AG09309 (cell line): ENCODE data around the gene ITGB3.

Experiments
- DNase-seq: peaks from one replicate; pipeline ENCODE4 v3.0.0-alpha.2; 2010; ENCODE audit warnings: low read depth
- H3K4me3 ChIP-seq: 2 replicates; pipeline ENCODE4 v1.5.1; 2011; ENCODE audit warnings: mild to moderate bottlenecking, low read depth, low read length, moderate library complexity; ENCODE audit not compliant: control insufficient read depth
- CTCF ChIP-seq: IDR thresholded peaks from 2 replicates; pipeline ENCODE4 v1.5.1; 2011; ENCODE audit warnings: mild to moderate bottlenecking, low read depth, low read length, inconsistent platforms; ENCODE audit not compliant: insufficient read depth, control insufficient read depth; ENCODE audit errors: missing control alignments

Gene ITGB3

GRCh38 chr17:47338026-47338425 is 84.4 kb downstream of the ITGB3 start:
- H3K4me3 ChIP-seq = no peak overlapping the region
- no peak for TF ChIP-seq CTCF
- no peak for DNase-seq

- TF ChIP-seq CTCF = no peak
- no peak for DNase-seq
- no peak overlapping the region for H3K4me3 ChIP-seq
Observed at GRCh38 chr17:47352848-47353247, 99.2 kb downstream of the ITGB3 start.

GRCh38 chr17:47358652-47359051 is 105.0 kb downstream of the ITGB3 start:
- DNase-seq = no peak
- H3K4me3 ChIP-seq = no peak overlapping the region
- TF ChIP-seq CTCF = no peak
